ENCODE results near the gene PLA2G4E. TPM values are rescaled to one million over a fixed set of nuclear protein-coding genes. Genes with fewer than 3 reads are reported as not detected.
A peak's percentile ranks its signal among the peaks of the same experiment; 100 is the strongest.

The PLA2G4E gene
- total and polyA plus RNA-seq, 8 donors, result 0.78 TPM; not detected in 7

DNA sequence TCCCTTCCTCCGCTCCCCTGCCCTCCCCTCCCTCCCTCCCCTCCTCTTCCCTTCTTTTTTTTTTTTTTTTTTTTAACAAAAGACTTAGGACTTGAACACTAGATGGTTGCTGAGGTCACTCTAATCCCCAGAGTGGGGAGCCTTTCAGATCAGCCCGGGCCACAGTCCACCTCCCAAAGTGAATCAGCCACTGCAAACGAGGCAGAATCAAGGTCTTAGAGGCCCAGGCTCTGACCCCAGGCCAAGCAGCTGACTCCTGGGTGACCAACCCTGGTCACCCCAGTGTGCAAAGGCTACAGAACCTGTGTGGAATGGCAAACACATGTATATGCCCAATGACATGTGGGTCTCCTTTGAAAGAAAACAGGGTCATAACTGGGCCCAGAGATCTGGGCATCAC lies 30.2 kb downstream of the PLA2G4E start:
- DNase-seq, result no peak
- intact Hi-C loops (cut with DNase I; ENCODE audit: low total_unique reads), result no loop called here
- no peaks in the 10 kb centered on the region for H3K27me3 ChIP-seq
- no peak overlapping the region for H3K27ac ChIP-seq
- H3K4me3 ChIP-seq, result no peak overlapping the region
- TF ChIP-seq EP300 (IDR thresholded peaks at IDR 0.05) (no peak), POLR2A (IDR thresholded peaks at IDR 0.05) (no peak), POLR2AphosphoS5 (IDR thresholded peaks at IDR 0.05) (no peak)
- TF ChIP-seq, protein P1, sequence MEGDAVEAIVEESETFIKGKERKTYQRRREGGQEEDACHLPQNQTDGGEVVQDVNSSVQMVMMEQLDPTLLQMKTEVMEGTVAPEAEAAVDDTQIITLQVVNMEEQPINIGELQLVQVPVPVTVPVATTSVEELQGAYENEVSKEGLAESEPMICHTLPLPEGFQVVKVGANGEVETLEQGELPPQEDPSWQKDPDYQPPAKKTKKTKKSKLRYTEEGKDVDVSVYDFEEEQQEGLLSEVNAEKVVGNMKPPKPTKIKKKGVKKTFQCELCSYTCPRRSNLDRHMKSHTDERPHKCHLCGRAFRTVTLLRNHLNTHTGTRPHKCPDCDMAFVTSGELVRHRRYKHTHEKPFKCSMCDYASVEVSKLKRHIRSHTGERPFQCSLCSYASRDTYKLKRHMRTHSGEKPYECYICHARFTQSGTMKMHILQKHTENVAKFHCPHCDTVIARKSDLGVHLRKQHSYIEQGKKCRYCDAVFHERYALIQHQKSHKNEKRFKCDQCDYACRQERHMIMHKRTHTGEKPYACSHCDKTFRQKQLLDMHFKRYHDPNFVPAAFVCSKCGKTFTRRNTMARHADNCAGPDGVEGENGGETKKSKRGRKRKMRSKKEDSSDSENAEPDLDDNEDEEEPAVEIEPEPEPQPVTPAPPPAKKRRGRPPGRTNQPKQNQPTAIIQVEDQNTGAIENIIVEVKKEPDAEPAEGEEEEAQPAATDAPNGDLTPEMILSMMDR (IDR thresholded peaks at IDR 0.05), result no peak
- no peaks in the 10 kb centered on the region for H3K36me3 ChIP-seq
- 60 to 74% (median 68%) methylated on average over 3 of the region's 3 CpGs for WGBS, 5 donors
- no peaks in the 10 kb centered on the region for H3K4me1 ChIP-seq
- no peaks in the 10 kb centered on the region for H3K9me3 ChIP-seq

GRCh38 chr15:41990243-41990605 lies 30.6 kb downstream of the PLA2G4E start:
- no peak overlapping the region for H3K27ac ChIP-seq
- no peaks in the 10 kb centered on the region for H3K9me3 ChIP-seq
- no peaks in the 10 kb centered on the region for H3K4me1 ChIP-seq
- intact Hi-C loops (cut with DNase I; ENCODE audit: low total_unique reads), result no loop called here
- no peaks in the 10 kb centered on the region for H3K36me3 ChIP-seq
- no peak for TF ChIP-seq EP300 (IDR thresholded peaks at IDR 0.05)
- TF ChIP-seq POLR2AphosphoS5 (IDR thresholded peaks at IDR 0.05), result no peak
- TF ChIP-seq POLR2A (IDR thresholded peaks at IDR 0.05), result no peak
- WGBS, 5 donors, result 55 to 68% (median 57%) methylated on average over 7 of the region's 7 CpGs
- DNase-seq, result no peak
- H3K4me3 ChIP-seq, result no peak overlapping the region
- H3K27me3 ChIP-seq, result no peaks in the 10 kb centered on the region

- intact Hi-C loops (cut with DNase I; ENCODE audit: low total_unique reads), result loop anchor here (5.0 kb wide), 1 partner anchor 68 kb away; no protein-coding TSS in a partner anchor
- WGBS, 5 donors, result 20 to 24% (median 22%) methylated on average over 8 to 9 of the region's 9 CpGs
- H3K27ac ChIP-seq, result no peak overlapping the region
- no peaks in the 10 kb centered on the region for H3K36me3 ChIP-seq
- no peaks in the 10 kb centered on the region for H3K27me3 ChIP-seq
- no peak overlapping the region for H3K4me3 ChIP-seq
- no peaks in the 10 kb centered on the region for H3K9me3 ChIP-seq
- TF ChIP-seq EP300 (IDR thresholded peaks at IDR 0.05) (no peak), POLR2AphosphoS5 (IDR thresholded peaks at IDR 0.05) (peak in 1 of 3 donors; percentile 33), POLR2A (IDR thresholded peaks at IDR 0.05) (no peak)
- TF ChIP-seq, protein P1 (IDR thresholded peaks at IDR 0.05), result peak in 5 of 7 experiments; percentile 92 to 99 (median 99)
- peak; percentile 91 to 92 for DNase-seq
- H3K4me1 ChIP-seq, result no peaks in the 10 kb centered on the region
These were observed 31.1 kb downstream of the PLA2G4E start for GRCh38 chr15:41989573-41990242.

- Histone ChIP-seq H3K9me3 (no peaks in the 10 kb centered on the region), H3K4me1 (no peaks in the 10 kb centered on the region), H3K36me3 (no peaks in the 10 kb centered on the region), H3K27me3 (no peaks in the 10 kb centered on the region), H3K27ac (no peak overlapping the region), H3K4me3 (no peak overlapping the region)
- TF ChIP-seq POLR2A (IDR thresholded peaks at IDR 0.05), result no peak
- no peak for DNase-seq
- intact Hi-C loops (cut with DNase I; ENCODE audit: low total_unique reads), result loop anchor here (5.0 kb wide), 1 partner anchor 68 kb away; no protein-coding TSS in a partner anchor
- WGBS, 5 donors, result 71 to 77% (median 72%) methylated on average over 17 to 21 of the region's 21 CpGs
These were observed 31.8 kb downstream of the PLA2G4E start for GRCh38 chr15:41988896-41989572.

DNA sequence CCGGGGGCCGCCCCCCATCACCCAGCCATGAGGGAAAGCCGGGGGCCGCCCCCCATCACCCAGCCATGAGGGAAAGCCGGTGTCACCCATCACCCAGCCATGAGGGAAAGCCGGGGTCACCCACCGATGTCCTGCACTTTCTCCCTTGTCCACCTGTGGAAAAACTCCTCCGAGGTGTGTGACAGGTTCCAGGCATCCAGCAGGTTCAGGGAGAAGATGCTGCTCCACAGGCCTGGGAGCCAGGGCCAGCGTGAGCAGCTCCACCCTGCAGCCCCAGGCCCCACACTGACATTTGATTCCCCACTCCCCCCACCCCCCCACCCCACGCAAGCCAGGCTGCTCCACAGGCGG lies 32.9 kb downstream of the PLA2G4E start:
- H3K27ac ChIP-seq, result no peak overlapping the region
- H3K9me3 ChIP-seq, result no peaks in the 10 kb centered on the region
- intact Hi-C loops (cut with DNase I; ENCODE audit: low total_unique reads), result loop anchor here (5.0 kb wide), 1 partner anchor 69 kb away; no protein-coding TSS in a partner anchor
- no peak for TF ChIP-seq EP300 (IDR thresholded peaks at IDR 0.05)
- no peak for TF ChIP-seq POLR2A (IDR thresholded peaks at IDR 0.05)
- TF ChIP-seq, protein P1 (IDR thresholded peaks at IDR 0.05), result no peak
- TF ChIP-seq POLR2AphosphoS5 (IDR thresholded peaks at IDR 0.05), result no peak
- no peak for DNase-seq
- no peak overlapping the region for H3K4me3 ChIP-seq
- 85 to 100% (median 90%) methylated on average over 5 to 11 of the region's 11 CpGs for WGBS, 5 donors
- H3K36me3 ChIP-seq, result no peaks in the 10 kb centered on the region
- H3K27me3 ChIP-seq, result no peaks in the 10 kb centered on the region
- no peaks in the 10 kb centered on the region for H3K4me1 ChIP-seq
